ENCODE measurements around the gene TRIM52. TPM values are rescaled to one million over a fixed set of nuclear protein-coding genes. Genes with fewer than 3 reads are reported as not detected.

Gene TRIM52
- polyA plus RNA-seq, 1 donor from 2014 or later: 42.0 TPM

GRCh38 chr5:181207960-181208253 lies 53.0 kb downstream of the TRIM52 start:
- no peak overlapping the region for H3K27ac ChIP-seq (ENCODE audit: low read length)
- no peak overlapping the region for H3K4me2 ChIP-seq (ENCODE audit: low read length)
- peaks cover 6% of the 10 kb centered on the region for H3F3A ChIP-seq (ENCODE audit: insufficient read depth, low read length, poor library complexity, severe bottlenecking)
- H2AFZ ChIP-seq (ENCODE audit: low read depth, low read length): no peak overlapping the region
- H3K27me3 ChIP-seq (ENCODE audit: insufficient read depth, low read depth, low read length): peaks cover 33% of the 10 kb centered on the region
- no peaks in the 10 kb centered on the region for H3K36me3 ChIP-seq (ENCODE audit: insufficient read depth, low read length)
- no peaks in the 10 kb centered on the region for H4K20me1 ChIP-seq (ENCODE audit: insufficient read depth)
- no peaks in the 10 kb centered on the region for H3K9me2 ChIP-seq (ENCODE audit: insufficient read depth, low read length)
- H3K4me3 ChIP-seq (ENCODE audit: low read length): peak overlapping the region; percentile 77
- no peaks in the 10 kb centered on the region for H3K79me2 ChIP-seq (replicated peaks; ENCODE audit: insufficient read depth, low read length)
- no peaks in the 10 kb centered on the region for H3K9me3 ChIP-seq (ENCODE audit: low read length)
- H3K9ac ChIP-seq (ENCODE audit: low read length): no peak overlapping the region
- TF ChIP-seq RAD21 (conservative IDR thresholded peaks at IDR 0.05) (no peak), EP300 (conservative IDR thresholded peaks at IDR 0.05; ENCODE audit: poor library complexity, severe bottlenecking) (no peak), POLR2AphosphoS5 (IDR thresholded peaks at IDR 0.05) (no peak), MXI1 (conservative IDR thresholded peaks at IDR 0.05; ENCODE audit: poor library complexity, severe bottlenecking) (no peak), SMC3 (conservative IDR thresholded peaks at IDR 0.05; ENCODE audit: poor library complexity) (no peak), EZH2 (IDR thresholded peaks at IDR 0.05; ENCODE audit: borderline replicate concordance, insufficient read depth, low read length, poor library complexity, severe bottlenecking) (no peak), TAF1 (IDR thresholded peaks at IDR 0.05; ENCODE audit: low read depth) (no peak), CTCF (IDR thresholded peaks at IDR 0.05; ENCODE audit: poor library complexity, severe bottlenecking) (no peak), REST (IDR thresholded peaks at IDR 0.05; ENCODE audit: borderline replicate concordance) (no peak)

GRCh38 chr5:181207214-181207959 lies 53.6 kb downstream of the TRIM52 start:
- TF ChIP-seq POLR2AphosphoS5 (IDR thresholded peaks at IDR 0.05): no peak
- no peak for TF ChIP-seq RAD21 (conservative IDR thresholded peaks at IDR 0.05)
- TF ChIP-seq SMC3 (conservative IDR thresholded peaks at IDR 0.05; ENCODE audit: poor library complexity): no peak
- TF ChIP-seq MXI1 (conservative IDR thresholded peaks at IDR 0.05; ENCODE audit: poor library complexity, severe bottlenecking): peak; percentile 6
- no peak for TF ChIP-seq CTCF (IDR thresholded peaks at IDR 0.05; ENCODE audit: poor library complexity, severe bottlenecking)
- no peak for TF ChIP-seq EP300 (conservative IDR thresholded peaks at IDR 0.05; ENCODE audit: poor library complexity, severe bottlenecking)
- peaks cover 6% of the 10 kb centered on the region for H3F3A ChIP-seq (ENCODE audit: insufficient read depth, low read length, poor library complexity, severe bottlenecking)
- H3K4me2 ChIP-seq (ENCODE audit: low read length): no peak overlapping the region
- H2AFZ ChIP-seq (ENCODE audit: low read depth, low read length): no peak overlapping the region
- H3K36me3 ChIP-seq (ENCODE audit: insufficient read depth, low read length): no peaks in the 10 kb centered on the region
- H4K20me1 ChIP-seq (ENCODE audit: insufficient read depth): no peaks in the 10 kb centered on the region
- no peaks in the 10 kb centered on the region for H3K79me2 ChIP-seq (replicated peaks; ENCODE audit: insufficient read depth, low read length)
- peak overlapping the region; percentile 11 for H3K9ac ChIP-seq (ENCODE audit: low read length)
- H3K27me3 ChIP-seq (ENCODE audit: insufficient read depth, low read depth, low read length): peaks cover 37% of the 10 kb centered on the region
- H3K27ac ChIP-seq (ENCODE audit: low read length): peak overlapping the region; percentile 12
- peak overlapping the region; percentile 77 for H3K4me3 ChIP-seq (ENCODE audit: low read length)
- H3K9me2 ChIP-seq (ENCODE audit: insufficient read depth, low read length): no peaks in the 10 kb centered on the region
- no peaks in the 10 kb centered on the region for H3K9me3 ChIP-seq (ENCODE audit: low read length)
